PC-3 (cell line): ENCODE results near the gene EIF4E2. TPM values are rescaled to one million over a fixed set of nuclear protein-coding genes. Genes with fewer than 3 reads are reported as not detected.

Source experiments
- ATAC-seq: fragments of 200-7000 bp; cut with Tn5 transposase; 2 replicates; pipeline ENCODE4 v1.9.1; 2020; ENCODE audit warnings: mild to moderate bottlenecking, moderate library complexity
- BruUV-seq: library from RNA; stranded (reverse); fragments of 400-500 nt; replicated peaks from 2 replicates; lab custom pipeline; 2021; lab: Mats Ljungman, UMichigan
- CTCF ChIA-PET: fragments of 300-600 bp; sonication (Branson Sonifier 250); formaldehyde crosslinking; loops from one replicate; lab custom pipeline; 2022; ENCODE audit warnings: antibody characterized with exemption; lab: Charles Lee
- POLR2A ChIA-PET: fragments of 300-600 bp; sonication (Branson Sonifier 250); formaldehyde crosslinking; loops from one replicate; lab custom pipeline; 2022; ENCODE audit warnings: antibody characterized with exemption; ENCODE audit not compliant: unreplicated experiment; lab: Charles Lee
- DNase-seq: peaks from one replicate; pipeline ENCODE4 v3.0.0-alpha.2; 2015
- H2AFZ ChIP-seq: fragments of 300-600 bp; sonication (generic); 2 replicates; pipeline ENCODE4 v1.6.0; 2016; ENCODE audit warnings: antibody characterized with exemption, low read length
- H3F3A ChIP-seq: fragments of 300-600 bp; sonication (generic); one replicate; pipeline ENCODE4 v1.6.0; 2017; ENCODE audit warnings: antibody characterized with exemption, low read length, control low read depth, mild to moderate bottlenecking; ENCODE audit not compliant: unreplicated experiment
- H3K27ac ChIP-seq: fragments of 300-600 bp; sonication (generic); 2 replicates; pipeline ENCODE4 v1.5.1; 2016; ENCODE audit warnings: mild to moderate bottlenecking, low read length
- H3K27me3 ChIP-seq: fragments of 300-600 bp; sonication (generic); 2 replicates; pipeline ENCODE4 v1.6.1; 2016; ENCODE audit warnings: low read length, mixed read lengths
- H3K36me3 ChIP-seq: fragments of 300-600 bp; sonication (generic); 2 replicates; pipeline ENCODE4 v1.6.1; 2016; ENCODE audit warnings: low read depth, mixed run types, low read length, mixed read lengths
- H3K4me1 ChIP-seq: fragments of 300-600 bp; sonication (generic); 2 replicates; pipeline ENCODE4 v1.5.1; 2016; ENCODE audit warnings: low read length; ENCODE audit not compliant: insufficient read depth
- H3K4me2 ChIP-seq: fragments of 300-600 bp; sonication (generic); 2 replicates; pipeline ENCODE4 v1.6.0; 2016; ENCODE audit warnings: low read length
- H3K4me3 ChIP-seq: fragments of 300-600 bp; sonication (generic); 2 replicates; pipeline ENCODE4 v1.5.1; 2016; ENCODE audit warnings: mild to moderate bottlenecking, low read length, mixed read lengths
- H3K79me2 ChIP-seq: fragments of 300-600 bp; sonication (generic); 2 replicates; pipeline ENCODE4 v1.6.1; 2017; ENCODE audit warnings: low read length, mixed read lengths
- H3K9ac ChIP-seq: fragments of 300-600 bp; sonication (generic); 2 replicates; pipeline ENCODE4 v1.6.0; 2016; ENCODE audit warnings: mild to moderate bottlenecking, low read length
- H3K9me2 ChIP-seq: fragments of 300-600 bp; sonication (generic); replicated peaks from 2 replicates; pipeline ENCODE4 v1.6.1; 2016; ENCODE audit warnings: mixed run types, low read length, mixed read lengths
- H3K9me3 ChIP-seq: fragments of 300-600 bp; sonication (generic); 2 replicates; pipeline ENCODE4 v1.6.1; 2016; ENCODE audit warnings: low read length, mixed read lengths
- H4K20me1 ChIP-seq: fragments of 300-600 bp; sonication (generic); 2 replicates; pipeline ENCODE4 v1.6.1; 2016; ENCODE audit warnings: low read length, mixed read lengths
- CTCF ChIP-seq: fragments of 300-600 bp; sonication (generic); conservative IDR thresholded peaks from 2 replicates; pipeline ENCODE4 v1.5.1; 2017; ENCODE audit warnings: antibody characterized with exemption, low read depth, mild to moderate bottlenecking, low read length
- EZH2 ChIP-seq: fragments of 300-600 bp; sonication (generic); IDR thresholded peaks from one replicate; pipeline ENCODE4 v1.6.1; 2017; ENCODE audit warnings: antibody characterized with exemption, mild to moderate bottlenecking, low read length; ENCODE audit not compliant: unreplicated experiment
- EZH2phosphoT487 ChIP-seq: fragments of 300-600 bp; sonication (generic); IDR thresholded peaks from 2 replicates; pipeline ENCODE4 v1.6.1; 2018; ENCODE audit warnings: mild to moderate bottlenecking, antibody characterized with exemption, low read length, borderline replicate concordance
- intact Hi-C: fragments of 100-400 bp; cut with micrococcal nuclease; formaldehyde crosslinking; loops from 2 replicates; pipeline ENCODE4 v1.9.0; 2023
- total RNA-seq: library from RNA; depleted of rRNA; stranded (reverse); fragments of >200 nt; gene quantifications from 2 replicates; pipeline ENCODE4 v1.2.3, GENCODE V29; 2014

The EIF4E2 gene
- total RNA-seq, 1 experiment from 2014 or later, result 55.1 TPM

- TF ChIP-seq EZH2phosphoT487, result no peak
- no peak for TF ChIP-seq EZH2
- TF ChIP-seq CTCF, result no peak
- no peaks in the 10 kb centered on the region for H3K4me1 ChIP-seq
Measured at GRCh38 chr2:232511336-232511890, 39.1 kb upstream of the EIF4E2 start.

GRCh38 chr2:232512602-232513001 is 37.9 kb upstream of the EIF4E2 start:
- Histone ChIP-seq H3K4me2 (no peak overlapping the region), H4K20me1 (no peaks in the 10 kb centered on the region), H3K9ac (no peak overlapping the region), H3K27me3 (no peaks in the 10 kb centered on the region), H2AFZ (no peak overlapping the region), H3K9me2 (no peaks in the 10 kb centered on the region), H3K4me1 (no peaks in the 10 kb centered on the region), H3K9me3 (no peaks in the 10 kb centered on the region), H3K36me3 (no peaks in the 10 kb centered on the region), H3K79me2 (no peaks in the 10 kb centered on the region), H3K4me3 (no peak overlapping the region), H3K27ac (no peak overlapping the region), H3F3A (no peaks in the 10 kb centered on the region)
- intact Hi-C loops, result no loop called here
- DNase-seq (no peak), ATAC-seq (no peak)
- ChIA-PET CTCF (no interaction called here), POLR2A (no interaction called here)
- BruUV-seq, result no TSS peak
- TF ChIP-seq CTCF, result no peak
- no peak for TF ChIP-seq EZH2
- no peak for TF ChIP-seq EZH2phosphoT487

More at GRCh38 chr2:232511336-232511890, 39.1 kb upstream of the EIF4E2 start:
- ChIA-PET CTCF (no interaction called here), POLR2A (no interaction called here)
- Histone ChIP-seq H3K36me3 (no peaks in the 10 kb centered on the region), H2AFZ (no peak overlapping the region), H3K9me3 (no peaks in the 10 kb centered on the region), H3K27me3 (no peaks in the 10 kb centered on the region), H3K4me3 (no peak overlapping the region), H3K9ac (no peak overlapping the region), H3K9me2 (no peaks in the 10 kb centered on the region), H3K27ac (no peak overlapping the region), H4K20me1 (no peaks in the 10 kb centered on the region), H3K79me2 (no peaks in the 10 kb centered on the region), H3F3A (no peaks in the 10 kb centered on the region), H3K4me2 (no peak overlapping the region)
- ATAC-seq (no peak), DNase-seq (no peak)
- BruUV-seq, result no TSS peak
- intact Hi-C loops, result no loop called here

GRCh38 chr2:232513353-232513752 is 37.1 kb upstream of the EIF4E2 start:
- Histone ChIP-seq H3K27ac (no peak overlapping the region), H3K27me3 (no peaks in the 10 kb centered on the region), H3K9me2 (no peaks in the 10 kb centered on the region), H3K4me1 (no peaks in the 10 kb centered on the region), H4K20me1 (no peaks in the 10 kb centered on the region), H3K9ac (no peak overlapping the region), H3K36me3 (no peaks in the 10 kb centered on the region), H3K79me2 (no peaks in the 10 kb centered on the region), H2AFZ (no peak overlapping the region), H3F3A (no peaks in the 10 kb centered on the region), H3K4me3 (no peak overlapping the region), H3K9me3 (no peaks in the 10 kb centered on the region), H3K4me2 (no peak overlapping the region)
- no peak for TF ChIP-seq CTCF
- no peak for TF ChIP-seq EZH2
- no peak for TF ChIP-seq EZH2phosphoT487
- ChIA-PET POLR2A (no interaction called here), CTCF (no interaction called here)
- DNase-seq (no peak), ATAC-seq (no peak)
- BruUV-seq, result no TSS peak
- intact Hi-C loops, result no loop called here
